Measurements from ENCODE around the gene IQSEC1. TPM values are rescaled to one million over a fixed set of nuclear protein-coding genes. Genes with fewer than 3 reads are reported as not detected.

Gene IQSEC1
- total and polyA plus RNA-seq, 2 of the 8 experiments (the other 6 are each of a cell fraction or from before 2014, with no cell fraction given), result 6.8 to 28.8 TPM

DNA sequence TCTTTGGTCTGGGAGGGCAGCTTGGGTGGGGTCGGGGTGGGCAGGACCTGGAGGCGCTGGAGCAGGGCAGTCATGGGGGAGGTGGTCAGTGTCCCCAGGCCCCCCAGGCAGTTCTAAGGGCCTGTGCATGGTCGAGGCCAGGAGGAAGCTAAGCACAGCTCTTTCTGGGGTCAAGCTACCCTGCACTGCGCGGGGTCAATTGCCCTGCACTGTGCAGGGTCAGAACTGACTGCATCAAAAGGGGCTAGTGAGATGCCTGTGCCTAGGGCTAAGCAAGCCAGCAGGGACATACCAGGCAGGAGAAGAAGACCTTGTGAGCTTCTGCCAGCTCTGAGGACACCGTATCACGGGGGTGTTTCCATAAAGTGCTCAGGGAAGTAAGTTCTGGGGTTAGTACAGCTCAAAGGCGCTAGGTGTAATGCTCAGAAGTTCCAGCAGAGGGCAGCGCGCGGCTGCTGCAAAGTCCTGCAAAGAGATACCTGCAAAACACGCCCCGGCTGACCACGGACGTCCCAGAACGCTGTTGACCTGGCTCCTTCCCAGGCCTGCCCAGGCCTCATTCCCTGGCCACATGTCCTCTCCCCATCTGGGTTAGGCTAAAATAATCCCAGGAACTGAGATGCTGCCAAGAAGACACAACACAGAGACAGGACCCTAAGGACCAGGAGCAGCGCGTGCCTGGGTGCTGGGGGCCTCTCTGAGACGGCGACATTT is 18.8 kb upstream of the IQSEC1 start (continued):
- peak in 2 of 3 experiments; percentile 92 to 94; a peak in 3 of 4 replicates for TF ChIP-seq CTCF (IDR thresholded peaks at IDR 0.05; ENCODE audit: control extremely low read depth in 1 of 3, insufficient read depth in 1 of 3, low read depth in 1 of 3, low read length in 3 of 3)
- TF ChIP-seq BACH1 (IDR thresholded peaks at IDR 0.05; ENCODE audit: low read length), result no peak
- TF ChIP-seq MAFK (IDR thresholded peaks at IDR 0.05; ENCODE audit: low read depth, low read length), result no peak
- TF ChIP-seq HDAC2 (IDR thresholded peaks at IDR 0.05; ENCODE audit: borderline replicate concordance in 1 of 2, low read depth in 2 of 2, low read length in 2 of 2), result no peak
